ENCODE data around the gene C2orf42.
A peak's percentile ranks its signal among the peaks of the same experiment; 100 is the strongest.

- TF ChIP-seq SP1 (IDR thresholded peaks at IDR 0.05; ENCODE audit: low read depth) (no peak), CTCF (IDR thresholded peaks at IDR 0.05 in 2 of 3, conservative IDR thresholded peaks at IDR 0.05 in 1 of 3; ENCODE audit: borderline replicate concordance in 1 of 3, insufficient read depth in 1 of 3, low read depth in 2 of 3, low read length in 2 of 3) (peak in 2 of 3 experiments; percentile 66 to 71; a peak in 4 of 6 replicates), ZBTB33 (IDR thresholded peaks at IDR 0.05; ENCODE audit: extremely low read depth, insufficient replicate concordance, low read length) (no peak), FOSL1 (IDR thresholded peaks at IDR 0.05; ENCODE audit: low read depth) (no peak), POLR2AphosphoS5 (IDR thresholded peaks at IDR 0.05; ENCODE audit: low read depth, low read length) (peak; percentile 77), YY1 (IDR thresholded peaks at IDR 0.05; ENCODE audit: extremely low read depth, insufficient replicate concordance, low read depth, low read length) (peak; percentile 67), EZH2 (IDR thresholded peaks at IDR 0.05) (no peak), REST (IDR thresholded peaks at IDR 0.05; ENCODE audit: low read depth) (no peak)
Measured at GRCh38 chr2:70141212-70141901, 49.5 kb downstream of the C2orf42 start.
